ENCODE data around the gene CUX1.

- TF ChIP-seq CTCF (IDR thresholded peaks at IDR 0.05) (no peak), POLR2A (IDR thresholded peaks at IDR 0.05) (no peak)
These were observed 122.7 kb downstream of the CUX1 start for GRCh38 chr7:101940151-101940550.
